ENCODE data around the gene NRAP.

The NRAP gene

DNA sequence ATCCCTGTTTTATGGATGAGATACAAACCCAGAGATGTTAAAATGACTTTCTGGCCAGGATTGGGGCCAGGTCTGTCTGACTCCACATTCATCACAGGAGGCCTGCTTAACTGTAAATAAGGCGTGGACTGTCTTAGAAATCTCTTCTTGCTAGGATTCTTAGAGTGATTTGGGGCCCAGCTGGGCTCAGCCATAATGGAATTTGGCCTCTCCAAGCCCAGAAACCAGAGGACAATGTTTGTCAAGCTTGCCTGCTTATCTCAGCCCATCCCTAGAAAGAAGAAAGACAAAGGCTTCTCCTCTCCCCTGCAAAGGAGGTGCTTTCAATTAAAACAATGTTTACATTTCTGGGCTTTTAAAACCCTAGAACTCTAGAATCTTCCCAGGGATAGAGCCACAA, 108.1 kb downstream of the NRAP start:
- no peak for DNase-seq

DNA sequence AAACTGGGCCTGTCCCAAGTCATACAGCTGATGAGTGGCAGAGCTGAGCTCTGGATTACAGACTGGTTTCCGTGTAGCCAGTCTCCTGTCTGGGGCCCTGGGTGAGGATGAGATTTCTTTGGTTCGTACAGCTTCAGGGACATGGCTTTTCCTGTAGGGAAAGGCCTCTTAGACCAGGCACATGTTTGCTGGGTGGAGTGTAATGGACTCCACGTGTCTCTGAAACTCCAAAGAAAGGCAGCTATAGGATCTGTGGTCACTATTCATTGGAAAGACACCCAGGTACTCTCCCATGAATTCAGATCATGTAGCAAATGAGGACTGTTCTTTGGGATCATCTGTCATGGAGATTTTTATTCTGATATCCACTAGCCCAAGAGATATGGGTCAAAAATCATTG, 108.6 kb downstream of the NRAP start:
- DNase-seq = no peak

DNA sequence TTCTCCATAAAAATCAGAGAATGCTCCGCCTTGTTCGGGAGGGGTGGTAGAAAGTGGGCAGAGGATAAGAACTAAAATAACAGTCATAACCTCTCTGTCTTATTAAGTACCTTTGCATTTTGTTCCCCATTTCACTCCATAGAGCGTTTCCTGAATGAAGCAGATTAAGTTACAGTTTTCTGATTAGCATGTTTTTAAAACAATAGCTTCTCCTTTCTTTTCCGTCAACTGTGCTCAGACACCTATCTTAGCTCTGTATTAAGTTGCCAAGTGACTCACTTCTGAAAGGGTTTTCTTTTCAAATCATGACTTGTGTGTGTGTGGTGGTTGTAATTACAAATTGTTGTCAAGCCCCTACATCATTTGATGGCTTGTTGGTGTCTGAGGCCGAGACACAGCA, 109.6 kb downstream of the NRAP start:
- no peak for DNase-seq

DNA sequence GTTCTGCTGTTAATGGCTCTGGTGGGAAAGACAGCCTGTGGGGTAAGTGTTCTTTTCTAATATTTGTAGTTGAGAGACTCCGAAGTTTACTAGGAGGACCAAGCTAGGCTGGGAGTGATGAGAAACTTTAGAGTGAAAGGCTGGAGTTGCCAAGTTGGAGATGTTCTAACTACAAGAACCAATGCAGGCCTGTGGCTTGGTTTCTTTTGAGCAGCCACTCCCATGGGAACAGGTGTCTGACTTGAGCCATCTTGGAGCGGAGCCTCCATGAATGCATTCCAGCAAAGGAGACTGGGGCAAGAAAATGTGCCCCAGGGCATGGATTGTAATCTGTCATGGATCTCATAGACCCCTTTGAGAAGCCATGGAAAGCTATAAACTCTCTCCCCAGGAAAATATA, 110.7 kb downstream of the NRAP start:
- no peak for DNase-seq

DNA sequence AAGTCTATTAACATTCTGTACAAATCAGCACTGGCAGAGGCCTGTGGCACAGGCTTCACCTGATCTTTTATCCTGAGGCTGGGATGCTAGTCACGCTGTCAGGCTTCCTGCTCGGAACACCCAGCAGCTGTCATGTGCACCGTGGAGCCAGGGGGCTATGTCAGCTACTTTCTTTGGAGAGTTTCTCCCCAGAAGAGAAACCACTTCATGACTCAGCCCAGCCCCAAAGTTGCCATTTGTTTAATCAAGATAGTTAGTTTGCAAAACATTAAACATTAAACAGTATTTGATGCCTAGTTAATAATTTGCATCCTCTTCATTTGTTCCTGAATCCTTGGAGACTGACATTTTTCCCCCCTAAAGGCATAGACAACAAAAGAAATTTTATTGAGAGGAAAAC, 111.1 kb downstream of the NRAP start, which contains the start of gene HABP2:
Gene HABP2 (plus strand): TSS at position 353 of the 400 bp plus-strand sequence. CDS start 69 bp downstream, outside the sequence.
- DNase-seq = no peak

DNA sequence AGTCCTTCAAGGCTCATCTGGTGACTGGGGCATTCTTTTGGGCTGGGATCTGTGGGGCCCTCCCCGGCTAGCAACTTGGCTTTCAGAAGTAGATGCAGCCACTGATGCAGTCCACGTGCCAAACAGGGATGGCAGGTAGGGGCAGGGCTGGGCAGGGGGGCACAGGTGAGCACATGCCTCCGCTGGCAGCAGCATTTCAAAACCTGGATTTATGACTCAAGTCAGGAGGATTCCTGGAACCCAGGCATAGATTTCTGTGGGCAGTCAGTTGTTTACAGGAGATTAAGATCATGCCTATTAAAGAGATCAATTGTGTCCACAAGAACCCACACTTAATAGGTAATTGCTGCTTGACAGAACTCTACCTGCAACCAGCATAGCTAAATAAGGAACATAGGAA, 111.8 kb downstream of the NRAP start:
- DNase-seq = no peak

DNA sequence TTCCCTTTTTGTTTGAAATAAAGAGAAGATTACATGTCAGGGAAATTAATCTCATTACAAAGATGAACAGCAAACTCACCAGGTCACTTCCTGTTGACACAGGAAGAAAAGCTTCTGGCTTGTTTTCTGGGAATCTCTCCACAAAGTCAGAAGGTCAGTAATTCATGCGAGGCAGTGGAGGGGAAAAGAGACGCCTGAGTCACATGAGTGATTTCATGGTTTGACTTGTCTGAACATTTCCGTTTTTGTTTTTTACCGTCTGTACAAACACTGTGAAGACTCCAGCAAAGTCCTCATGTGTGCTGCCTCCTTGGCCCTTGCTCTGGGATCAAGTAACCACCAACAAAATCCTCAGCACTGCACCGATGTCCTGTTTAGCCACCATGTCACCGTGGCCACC, 113.5 kb downstream of the NRAP start:
- DNase-seq = no peak

DNA sequence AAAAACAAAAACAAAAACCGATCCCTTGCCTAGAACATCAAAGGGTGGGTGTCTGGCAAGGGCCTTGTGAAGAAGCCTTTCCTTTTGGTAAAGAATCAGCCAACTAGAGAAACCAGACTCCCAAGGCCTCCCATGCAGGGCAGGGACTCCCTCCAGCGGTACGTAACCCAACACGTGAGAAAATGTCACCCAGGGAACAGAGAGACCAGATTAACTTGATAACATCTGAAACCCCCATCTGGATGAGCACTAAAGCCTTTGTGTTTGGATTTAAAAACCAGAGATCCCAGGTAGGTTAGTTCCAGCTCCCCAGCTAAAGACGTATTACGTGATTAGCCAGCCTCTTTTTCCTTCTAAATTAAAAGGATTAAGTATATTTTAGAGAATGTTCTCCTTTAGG, 114.0 kb downstream of the NRAP start:
- no peak for DNase-seq

DNA sequence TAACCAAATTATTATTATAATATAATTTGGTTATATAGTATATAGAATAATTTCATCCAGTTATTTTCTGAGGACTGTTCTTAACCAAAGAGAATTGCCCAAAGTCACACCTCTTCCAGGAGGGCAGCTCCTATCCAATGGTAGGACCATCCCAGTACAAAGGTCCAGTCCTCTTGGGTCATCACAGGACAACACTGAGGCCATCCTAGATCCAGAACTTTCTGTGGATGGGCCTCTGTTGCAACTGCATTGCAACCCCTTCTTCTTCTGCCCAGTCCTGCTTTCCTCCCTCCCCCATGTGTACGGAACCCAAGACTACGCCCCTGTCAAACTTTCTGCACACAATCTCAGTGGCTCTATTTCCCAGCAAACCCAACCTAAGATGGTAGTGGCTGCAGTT, 116.4 kb downstream of the NRAP start:
- no peak for DNase-seq

DNA sequence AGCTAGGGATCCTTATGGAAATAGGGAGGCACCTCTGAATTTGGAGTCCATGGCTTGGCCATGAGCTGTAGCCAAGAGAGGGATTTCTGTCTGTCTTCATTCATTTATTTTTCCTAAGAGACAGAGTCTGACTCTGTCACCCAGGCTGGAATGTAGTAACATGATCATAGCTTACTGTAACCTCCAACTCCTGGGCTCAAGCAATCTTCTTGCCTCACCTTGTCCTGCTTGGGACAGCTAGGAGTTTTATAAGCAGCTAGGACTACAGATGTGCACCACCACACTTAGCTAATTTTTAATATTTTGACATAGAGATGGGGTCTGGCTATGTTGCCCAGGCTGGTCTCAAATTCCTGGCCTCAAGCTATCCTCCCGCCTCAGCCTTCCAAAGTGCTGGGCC, 119.4 kb downstream of the NRAP start:
- DNase-seq = no peak

DNA sequence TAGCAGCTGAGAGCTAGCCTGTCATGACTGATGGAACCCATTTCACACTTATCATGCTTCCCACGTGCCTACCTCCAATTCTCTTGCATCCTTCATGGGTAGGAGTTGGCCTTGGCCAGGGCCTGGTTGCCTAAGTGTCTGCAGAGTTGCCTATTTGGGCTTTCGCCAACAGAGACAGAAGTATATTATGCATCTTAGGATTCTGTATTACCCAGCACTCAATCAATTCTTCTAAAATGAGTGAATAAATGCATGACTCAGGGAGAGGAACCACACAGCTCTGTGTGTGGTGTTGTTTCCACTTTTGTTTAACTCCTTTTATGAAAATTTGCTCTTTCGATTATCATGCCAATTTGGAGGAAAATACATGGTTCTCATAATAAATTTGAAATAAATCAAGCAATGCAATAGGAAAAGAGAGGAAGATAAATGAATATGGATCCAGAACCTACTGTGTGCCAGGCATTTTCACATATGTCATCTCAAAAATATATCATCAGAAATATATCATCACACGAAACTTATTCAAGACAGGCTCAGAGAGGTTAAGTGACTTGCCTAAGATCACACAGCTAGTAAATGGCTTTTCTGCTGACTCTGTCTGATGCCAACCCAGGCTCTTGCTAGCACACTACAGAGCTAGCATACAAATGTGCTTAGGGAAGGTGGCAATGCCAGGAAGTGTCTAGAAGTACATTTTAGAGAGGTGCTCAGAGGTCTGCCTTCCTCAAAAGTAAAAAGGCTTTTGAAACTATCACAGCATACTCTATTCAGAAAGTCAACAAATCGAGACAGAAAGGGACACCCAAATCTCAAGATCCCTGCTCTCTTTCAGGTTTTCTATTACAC, 120.5 kb downstream of the NRAP start:
- DNase-seq = no peak

DNA sequence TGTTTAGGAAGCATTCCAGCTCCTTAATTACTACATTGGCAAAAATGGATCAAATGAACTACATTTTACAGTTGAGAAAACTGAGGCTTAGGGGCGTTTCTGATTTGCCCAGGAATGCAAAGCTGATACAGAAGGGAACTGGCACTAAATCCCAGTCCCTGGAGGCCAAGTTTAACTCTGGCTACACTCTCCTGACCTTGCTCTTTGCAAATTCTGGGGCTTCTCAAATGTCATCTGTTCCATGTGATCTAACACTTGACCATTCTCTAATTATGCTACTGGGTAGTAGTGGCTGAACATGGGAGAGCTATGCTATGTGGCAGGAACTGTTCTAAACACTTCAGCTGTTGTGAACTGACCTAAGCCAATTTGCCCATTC, 122.3 kb downstream of the NRAP start:
- no peak for DNase-seq

DNA sequence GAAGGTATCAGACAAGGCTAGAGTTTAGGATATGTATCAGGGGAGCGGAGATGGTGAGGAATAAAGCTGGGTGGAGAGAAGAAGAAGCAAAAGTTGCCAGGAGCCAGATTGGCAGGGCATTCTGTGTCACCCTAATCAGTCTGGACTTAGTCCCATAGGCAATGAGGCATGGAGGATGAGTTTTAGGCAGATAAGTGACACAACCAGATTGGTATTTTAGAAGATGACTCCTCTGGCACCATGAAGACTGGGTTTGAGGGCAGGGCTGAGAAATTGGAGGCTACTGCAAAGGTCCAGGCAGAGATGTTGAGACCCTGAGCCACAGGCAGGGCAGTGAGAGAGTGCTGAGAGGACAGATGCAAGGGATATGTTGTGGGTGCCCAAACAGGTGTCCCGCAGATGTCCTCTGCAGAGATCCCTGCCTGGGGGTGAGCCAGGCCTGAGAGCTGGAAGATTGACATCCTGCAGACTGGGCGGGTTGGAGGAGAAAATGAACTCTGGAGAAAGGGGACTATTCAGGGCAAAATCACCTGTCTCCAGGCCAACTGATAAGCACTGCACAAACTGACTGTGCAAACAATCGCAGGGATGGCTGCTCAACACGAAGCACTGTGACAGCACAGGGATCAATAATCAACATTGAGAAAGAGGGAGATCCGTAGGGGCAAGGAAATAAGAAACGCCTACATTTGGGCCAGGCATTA, 122.8 kb downstream of the NRAP start:
- DNase-seq = no peak

DNA sequence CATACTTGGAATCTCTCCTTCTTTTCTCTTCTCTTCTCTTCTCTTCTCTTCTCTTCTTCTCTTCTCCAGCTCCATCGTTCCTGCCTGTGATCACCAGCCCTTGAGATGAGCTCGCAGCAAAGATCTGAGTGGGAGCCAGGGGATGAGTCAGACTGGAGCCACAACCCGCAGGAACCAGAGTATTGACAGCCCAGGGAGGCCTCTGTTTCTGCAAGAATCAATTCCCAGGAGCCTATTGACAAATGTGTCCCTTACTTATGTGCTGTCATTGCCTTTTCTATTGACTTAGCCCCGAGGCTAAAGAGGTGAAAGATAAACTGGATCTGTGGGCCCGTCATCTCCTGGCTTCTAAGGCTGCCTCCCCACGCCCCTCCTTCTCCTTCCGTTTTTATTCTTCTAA, 124.1 kb downstream of the NRAP start:
- peak; percentile 73 for DNase-seq

Data from fibroblast of skin of right quadriceps (primary cell).